GM19452 (cell line): ENCODE data around the gene ATF1.
A peak's percentile ranks its signal among the peaks of the same experiment; 100 is the strongest.
"Not testable (repeated sequence)": the region's sequence is repeated elsewhere in the genome, so short reads cannot be mapped to it uniquely, and the experiment has no call there.

Experiments used
- ATAC-seq: cut with Tn5 transposase; IDR thresholded peaks from one replicate; pipeline ENCODE4 v1.9.1; 2021; ENCODE audit not compliant: unreplicated experiment

ATF1 gene

DNA sequence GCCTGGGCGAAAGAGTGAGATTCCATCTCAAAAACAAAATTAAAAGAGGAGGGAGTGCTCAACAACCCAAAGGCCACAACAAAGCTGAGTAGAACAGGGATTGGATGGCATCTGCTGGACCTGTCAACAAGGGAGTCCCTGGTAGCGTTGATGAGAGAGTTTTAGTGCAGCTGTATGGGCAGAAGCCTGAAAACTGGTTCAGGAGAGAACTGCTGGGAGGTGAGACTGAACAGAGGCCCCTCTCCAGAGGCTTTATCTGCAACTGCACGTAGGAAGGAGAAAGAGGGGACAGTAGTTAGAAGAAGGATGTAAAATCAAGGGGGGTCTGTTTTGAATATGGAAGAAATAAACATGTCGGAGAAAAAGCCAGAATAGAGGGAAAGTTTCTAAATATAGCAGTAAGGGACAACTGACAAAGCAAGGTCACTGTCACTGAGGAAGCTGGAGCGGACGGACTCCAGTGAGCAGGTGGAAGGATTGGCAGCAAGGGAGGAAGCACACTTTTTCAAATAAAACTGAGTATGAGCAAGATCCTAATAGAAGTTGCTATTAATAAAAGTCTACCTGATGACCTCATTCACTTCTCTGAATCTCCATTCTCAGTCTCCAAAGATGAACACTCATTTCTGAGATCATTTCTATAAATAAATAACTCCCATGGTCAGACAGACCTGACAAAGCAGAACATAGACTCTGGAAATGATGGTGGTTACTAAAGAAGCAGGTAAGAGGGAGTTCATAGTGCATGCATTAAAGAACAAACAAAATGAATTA is 11.8 kb upstream of the ATF1 start:
- no peak for ATAC-seq

DNA sequence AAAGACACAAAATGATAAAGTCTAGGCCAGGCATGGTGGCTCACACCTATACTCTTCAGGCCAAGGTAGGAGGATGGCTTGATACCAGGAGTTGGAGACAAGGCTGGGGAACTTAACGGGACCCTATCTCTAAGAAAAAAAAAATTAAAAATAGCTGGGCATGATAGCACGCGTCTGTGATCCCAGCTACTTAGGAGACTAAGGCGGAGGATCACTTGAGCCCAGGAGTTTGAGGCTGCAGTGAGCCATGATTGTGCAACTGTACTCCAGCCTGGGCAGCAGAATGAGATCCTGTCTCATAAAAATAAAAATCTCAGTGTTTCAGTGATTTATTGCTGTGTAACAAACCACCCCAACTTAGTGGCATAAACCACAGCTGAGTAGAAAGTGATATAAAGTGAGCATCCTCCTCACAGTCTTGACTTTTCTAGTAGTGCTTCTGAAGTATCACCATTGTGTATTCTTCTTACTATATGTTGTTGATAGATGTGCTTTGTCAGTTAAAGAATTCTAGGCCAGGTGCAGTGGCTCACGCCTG is 10.6 kb upstream of the ATF1 start:
- no peak for ATAC-seq

DNA sequence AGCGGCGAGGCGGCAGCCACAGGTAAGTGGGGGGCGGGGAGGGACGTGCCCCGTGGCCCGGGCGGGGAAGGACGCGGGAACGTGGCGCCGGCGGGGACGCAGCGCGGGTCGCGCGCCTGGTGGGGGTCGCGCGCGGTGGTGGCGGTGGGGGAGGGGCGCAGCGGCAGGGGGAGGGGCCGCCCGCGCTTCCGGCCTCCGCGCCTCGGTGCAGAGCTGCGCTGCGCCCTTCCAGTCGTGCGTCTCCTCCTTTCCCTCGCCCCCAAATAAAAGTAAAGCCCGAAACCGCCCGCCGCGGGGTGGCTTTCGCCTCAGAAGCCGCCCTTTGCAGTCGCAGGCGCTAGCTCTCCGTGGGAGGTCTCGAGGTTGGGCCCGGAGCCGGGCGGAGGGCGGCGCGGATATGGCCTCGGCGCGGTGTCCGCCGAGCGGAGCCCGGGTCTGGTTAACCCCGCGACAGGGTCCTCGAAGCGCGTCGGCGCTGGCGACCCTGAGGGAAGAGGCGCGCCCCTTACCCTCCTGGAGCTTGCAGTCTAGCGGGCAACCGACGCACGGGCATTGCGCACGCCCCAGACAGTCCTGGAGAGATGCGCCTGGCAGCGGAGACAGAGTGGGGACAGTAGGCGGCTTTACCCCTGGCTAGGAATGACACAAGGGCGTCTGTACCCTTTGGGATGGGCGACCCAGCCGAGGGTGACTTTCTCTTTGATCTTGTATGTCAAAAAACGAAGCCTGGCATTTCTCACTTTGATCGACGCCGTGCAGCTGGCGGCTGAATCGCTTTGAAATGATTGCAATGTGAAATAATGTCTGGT is 589 bp downstream of the ATF1 start:
- peak; percentile 46 for ATAC-seq

DNA sequence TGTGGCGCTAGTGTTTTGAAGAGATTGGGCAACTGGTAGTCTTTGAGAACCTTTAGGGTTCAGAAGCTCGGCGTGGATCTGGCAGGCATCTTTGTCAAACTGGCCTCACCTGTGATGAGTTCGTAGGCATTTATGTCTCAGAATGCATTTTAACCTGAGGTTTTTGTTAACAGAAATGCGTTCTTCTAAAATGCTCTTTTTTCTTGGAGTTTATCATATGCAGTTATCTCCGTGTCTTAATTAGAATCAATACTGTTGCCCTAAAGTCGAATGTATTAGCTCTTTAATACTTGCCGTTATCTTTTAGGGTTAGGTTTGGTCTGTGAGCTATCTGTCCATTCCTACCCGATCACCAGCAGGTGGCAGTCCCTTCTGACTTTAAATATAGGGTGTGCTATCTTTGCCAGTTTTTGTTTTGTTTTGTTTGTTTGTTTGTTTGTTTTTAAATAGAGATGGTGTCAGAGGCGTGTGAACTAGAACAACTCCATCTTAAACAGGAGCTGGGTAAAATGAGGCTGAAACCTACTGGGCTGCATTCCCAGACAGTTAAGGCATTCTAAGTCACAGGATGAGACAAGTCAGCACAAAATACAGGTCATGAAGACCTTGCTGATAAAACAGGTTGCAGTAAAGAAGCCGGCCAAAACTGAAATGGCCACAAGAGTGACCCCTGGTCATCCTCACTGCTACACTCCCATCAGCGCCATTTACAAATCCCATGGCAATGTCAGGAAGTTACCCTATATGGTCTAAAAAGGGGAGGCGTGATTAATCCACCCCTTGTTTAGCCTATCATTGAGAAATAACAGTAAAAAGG is 1.4 kb downstream of the ATF1 start:
- ATAC-seq = no peak

DNA sequence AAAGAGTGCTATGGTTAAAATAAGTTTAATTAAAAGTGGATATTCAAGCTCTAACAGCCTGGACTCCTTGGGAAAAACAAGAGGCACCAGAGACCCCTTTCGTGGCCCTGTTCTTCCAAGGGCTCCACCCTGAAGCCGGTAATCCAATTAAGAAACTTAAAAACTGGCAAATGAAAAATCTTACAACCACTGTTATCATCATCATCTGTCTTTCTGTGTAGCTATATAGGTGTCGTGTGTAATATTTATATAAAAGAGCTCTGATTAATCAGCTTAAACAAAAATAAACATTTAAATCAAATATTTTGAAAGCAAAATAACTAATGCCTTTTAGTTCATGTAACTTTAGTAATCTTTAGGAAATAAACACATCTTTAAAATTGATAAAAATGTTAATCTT is 4.5 kb downstream of the ATF1 start:
- no peak for ATAC-seq

DNA sequence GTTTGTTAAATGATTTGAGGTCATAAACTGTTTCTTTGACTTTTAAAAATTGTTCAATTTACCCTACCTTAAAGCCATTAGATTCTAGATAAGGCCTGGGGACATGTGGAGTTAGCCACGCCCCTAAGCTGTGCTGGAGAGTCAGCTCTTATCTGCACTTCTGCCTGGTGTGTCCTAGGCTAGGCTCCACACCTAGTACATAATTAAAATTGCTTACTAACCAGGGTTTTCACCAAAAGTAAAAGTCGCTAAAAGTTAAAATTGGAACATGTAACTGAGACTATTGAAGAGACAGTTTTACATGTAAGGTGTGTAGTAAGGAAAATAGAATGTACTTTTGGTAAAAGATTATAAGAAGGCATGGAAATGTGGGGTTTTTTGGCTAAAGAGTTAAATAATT is 4.9 kb downstream of the ATF1 start:
- not testable (repeated sequence) for ATAC-seq

DNA sequence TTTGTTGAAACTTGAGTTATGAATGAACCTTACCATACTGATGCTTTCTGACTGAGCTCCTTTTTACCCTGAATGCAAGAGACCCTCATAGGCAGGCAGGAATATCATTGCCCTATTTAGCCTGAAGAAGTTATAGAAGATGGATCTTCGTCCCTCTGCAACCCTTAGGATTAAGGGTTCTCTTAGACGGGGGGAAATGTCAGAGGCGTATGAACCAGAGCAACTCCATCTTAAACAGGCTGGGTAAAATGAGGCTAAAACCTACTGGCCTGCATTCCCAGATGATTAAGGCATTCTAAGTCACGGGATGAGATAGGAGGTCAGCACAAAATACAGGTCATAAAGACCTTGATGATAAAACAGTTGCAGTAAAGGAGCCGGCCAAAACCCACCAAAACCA is 7.5 kb downstream of the ATF1 start:
- ATAC-seq = no peak

DNA sequence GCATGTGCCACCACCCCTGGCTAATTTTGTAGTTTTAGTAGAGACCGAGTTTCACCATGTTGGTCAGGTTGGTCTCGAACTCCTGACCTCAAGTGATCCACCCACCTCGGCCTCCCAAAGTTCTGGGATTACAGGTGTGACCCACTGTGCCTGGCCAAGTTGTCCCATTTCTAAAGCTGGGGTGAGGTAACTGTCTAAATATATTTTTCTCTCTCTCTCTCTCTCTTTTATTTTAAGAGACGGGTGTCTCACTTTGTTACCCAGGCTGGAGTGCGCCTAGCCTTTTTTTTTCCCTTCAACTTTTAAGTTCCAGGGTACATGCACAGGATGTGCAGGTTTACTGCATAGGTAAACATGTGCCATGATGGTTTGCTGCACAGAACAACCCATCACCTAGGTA is 8.6 kb downstream of the ATF1 start:
- no peak for ATAC-seq

DNA sequence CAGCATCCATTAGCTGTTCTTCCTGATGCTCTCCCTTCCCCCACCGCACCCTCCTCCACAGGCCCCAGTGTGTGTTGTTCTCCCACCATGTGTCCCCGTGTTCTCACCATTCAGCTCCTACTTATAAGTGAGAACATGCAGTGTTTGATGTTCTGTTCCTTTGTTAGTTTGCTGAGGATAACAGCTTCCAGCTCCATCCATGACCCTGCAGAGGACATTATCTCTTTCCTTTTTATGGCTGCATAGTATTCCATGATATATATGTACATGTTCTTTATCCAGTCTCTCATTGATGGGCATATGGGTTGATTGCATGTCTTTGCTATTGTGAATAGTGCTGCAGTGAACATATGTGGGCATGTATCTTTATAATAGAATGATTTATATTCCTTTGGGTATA is 9.0 kb downstream of the ATF1 start:
- ATAC-seq = no peak

DNA sequence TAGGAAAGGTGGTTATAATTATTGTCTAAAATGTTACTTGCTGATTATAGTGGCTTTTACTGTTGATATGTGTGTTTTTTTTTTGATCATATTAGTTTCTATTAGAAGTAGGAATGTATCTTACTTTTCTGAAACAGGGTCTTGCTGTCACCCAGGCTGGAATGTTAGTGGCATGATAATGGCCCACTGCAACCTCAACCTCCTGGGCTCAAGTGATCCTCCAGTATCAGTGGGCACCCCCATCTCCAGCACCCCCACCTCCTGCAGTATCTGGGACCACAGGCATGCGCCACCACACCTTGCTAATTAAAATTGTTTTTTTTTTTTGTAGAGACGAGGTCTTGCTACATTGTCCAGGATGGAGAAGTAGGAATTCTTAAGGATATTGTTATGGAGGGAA is 11.3 kb downstream of the ATF1 start:
- ATAC-seq = no peak

DNA sequence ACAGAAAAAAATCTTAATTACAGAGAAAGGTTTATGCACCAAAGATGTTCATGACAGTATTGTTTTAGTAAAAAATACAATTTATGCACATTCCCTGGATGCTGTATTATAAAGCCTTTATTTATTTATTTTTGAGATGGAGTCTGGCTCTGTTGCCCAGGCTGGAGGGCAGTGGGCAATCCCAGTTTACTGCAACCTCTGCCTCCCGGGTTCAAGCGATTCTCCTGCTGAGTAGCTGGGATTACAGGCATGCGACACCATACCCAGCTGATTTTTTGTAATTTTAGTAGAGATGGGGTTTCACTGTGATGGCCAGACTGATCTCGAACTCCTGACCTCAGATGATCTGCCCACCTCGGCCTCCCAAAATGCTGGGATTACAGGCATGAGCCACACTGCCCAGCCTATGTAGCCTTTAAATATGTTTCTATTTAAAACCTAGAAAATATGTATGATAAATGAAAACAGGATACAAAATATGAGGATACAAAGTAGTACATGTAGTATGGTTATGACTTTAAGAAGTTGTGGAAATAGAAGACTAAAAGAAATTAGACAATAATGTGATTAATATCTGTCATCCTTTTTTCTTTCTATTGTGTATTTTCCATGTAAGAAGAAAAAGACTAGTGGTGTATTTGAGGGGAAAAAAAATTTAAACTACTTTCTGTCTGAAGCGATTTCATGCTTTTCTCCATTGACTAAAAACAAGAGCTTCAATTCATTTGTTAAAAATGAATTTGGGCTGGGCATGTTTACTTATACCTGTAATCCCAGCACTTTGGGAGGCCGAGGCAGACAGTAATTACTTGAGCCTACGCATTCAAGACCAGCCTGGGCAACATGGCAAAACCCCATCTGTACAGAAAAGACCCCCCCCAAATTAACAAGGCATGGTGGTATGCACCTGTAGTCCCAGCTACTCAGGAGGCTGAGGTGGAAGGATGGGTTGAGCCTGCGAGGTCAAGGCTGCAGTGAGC is 13.1 kb downstream of the ATF1 start:
- no peak for ATAC-seq

DNA sequence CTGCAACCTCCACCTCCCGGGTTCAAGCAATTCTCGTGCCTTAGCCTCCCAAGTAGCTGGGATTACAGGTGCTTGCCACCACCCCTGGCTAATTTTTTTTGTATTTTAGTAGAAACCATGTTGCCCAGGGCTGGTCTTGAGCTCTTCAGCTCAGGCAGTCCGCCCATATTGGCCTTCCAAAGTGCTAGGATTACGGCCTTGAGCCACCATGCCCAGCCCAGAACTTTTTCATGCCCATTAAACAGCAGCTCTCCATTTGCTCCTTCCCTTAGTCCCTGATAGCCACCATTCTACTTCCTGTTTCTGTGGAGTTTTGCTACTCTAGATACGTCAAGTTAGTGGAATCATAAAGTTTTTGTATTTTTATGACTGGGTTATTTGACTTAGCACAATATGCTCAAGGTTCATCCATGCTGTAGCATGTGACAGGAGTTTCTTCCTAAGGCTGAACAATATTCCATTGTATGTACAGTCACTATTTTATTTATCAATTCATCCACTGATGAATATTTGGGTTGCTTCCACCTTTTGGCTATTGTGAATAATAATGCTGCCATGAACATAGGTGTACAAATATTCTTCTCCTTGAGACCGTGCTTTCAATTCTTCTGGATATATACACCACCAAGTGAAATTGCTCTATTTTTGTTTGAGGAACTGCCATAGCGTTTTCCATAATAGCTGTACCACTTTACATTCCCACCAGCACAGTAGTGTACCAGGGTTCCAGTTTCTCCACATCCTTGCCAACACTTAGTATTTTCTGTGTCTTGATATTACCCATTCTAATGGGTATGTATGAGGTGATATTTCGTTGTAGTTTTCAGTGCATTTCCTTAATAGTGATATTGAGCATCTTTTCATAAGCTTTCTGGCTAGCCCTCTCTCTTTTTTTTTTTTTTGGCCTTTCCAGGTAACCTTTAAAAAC is 15.0 kb downstream of the ATF1 start:
- no peak for ATAC-seq

DNA sequence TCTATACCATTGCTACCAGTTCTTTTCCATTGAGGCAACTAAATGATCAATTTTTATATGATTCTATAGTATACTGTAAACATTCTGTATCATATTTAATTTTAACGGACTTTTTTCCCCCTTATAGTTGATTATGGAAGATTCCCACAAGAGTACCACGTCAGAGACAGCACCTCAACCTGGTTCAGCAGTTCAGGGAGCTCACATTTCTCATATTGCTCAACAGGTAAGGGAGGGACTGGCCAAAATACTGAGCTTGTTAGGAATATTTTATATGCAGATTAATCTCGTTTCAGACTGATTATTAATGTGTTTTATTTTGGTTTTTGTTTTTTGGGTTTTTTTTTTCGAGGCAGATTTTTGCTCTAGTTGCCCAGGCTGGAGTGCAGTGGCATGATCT is 16.1 kb downstream of the ATF1 start:
- ATAC-seq = no peak

DNA sequence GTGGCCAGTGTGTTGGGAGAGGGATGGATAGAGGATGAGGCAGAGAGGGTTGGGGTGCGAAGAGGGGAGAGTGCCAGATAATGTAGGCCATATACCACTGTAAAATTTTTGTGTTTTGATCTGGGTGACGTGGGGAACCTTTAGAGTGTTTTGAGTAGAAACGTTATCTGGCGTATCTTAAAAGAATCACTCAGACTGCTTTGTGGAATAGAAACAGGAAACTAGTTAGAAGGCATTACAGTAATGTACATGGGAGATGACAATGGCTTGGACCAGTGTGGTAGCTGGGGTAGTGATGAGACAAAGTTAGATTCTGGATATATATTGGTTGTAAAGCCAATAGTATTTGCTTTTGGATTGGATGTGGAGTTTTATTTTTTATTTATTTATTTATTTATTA is 20.6 kb downstream of the ATF1 start:
- no peak for ATAC-seq

DNA sequence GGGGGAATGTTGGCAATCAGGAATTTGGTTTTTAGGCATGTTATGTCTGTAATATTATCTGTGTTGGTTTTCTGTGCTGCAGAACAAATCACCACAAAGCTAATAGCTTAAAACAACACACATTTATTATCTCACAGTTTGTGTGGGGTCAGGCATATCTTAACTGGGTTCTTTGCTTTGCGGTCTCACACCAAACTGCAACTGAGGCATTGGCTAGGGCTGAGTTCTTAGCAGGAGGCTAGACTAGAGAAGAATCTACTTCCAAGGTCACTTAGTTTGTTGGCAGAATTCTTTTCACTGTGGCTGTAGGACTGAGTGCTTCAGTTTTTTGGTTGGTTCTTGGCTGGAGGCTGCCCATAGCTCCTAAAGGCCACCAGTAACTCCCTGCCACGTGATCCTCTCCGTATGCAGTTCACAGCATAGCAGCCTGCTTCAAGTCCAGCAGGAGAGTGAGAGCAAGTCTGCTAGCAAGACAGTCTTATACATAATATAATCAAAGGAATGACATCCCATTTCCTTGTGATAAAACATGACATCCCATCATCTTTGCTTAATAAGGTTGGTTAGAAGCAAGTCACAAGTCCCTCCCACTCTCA is 21.6 kb downstream of the ATF1 start:
- no peak for ATAC-seq

DNA sequence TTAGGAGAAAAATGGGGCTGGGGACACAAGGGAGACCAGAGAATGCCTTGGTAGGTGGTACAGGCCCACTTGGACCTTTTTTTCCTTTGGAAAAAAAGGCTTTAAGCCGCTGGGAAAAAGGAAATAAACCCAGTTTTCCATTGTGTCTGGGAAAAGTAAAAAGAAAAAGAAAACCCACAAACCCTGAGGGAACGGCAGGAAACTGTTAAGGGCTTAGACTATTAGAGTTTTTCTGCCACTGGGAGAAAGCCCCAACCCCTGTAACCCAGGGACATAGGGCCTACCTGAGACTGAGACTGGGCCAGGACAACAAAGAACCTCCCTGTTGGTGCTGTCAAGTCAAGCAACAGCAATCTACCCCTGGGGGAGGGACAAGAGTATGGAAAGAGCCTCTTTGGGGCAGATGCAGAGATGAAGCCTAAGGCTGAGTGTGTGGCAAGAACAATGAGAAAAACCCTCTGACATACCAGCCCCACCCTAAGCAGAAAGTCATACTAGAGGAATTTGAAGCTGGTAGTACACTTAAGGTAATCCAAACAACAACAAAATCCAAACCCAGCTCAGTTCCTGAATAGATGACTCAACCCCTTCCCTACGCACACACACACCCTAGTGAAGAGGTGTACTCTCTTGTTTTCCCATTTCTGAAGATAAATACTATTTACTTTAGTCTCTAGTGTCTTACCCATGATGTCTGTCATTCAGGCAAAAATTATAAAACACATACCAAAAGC is 22.8 kb downstream of the ATF1 start:
- no peak for ATAC-seq

DNA sequence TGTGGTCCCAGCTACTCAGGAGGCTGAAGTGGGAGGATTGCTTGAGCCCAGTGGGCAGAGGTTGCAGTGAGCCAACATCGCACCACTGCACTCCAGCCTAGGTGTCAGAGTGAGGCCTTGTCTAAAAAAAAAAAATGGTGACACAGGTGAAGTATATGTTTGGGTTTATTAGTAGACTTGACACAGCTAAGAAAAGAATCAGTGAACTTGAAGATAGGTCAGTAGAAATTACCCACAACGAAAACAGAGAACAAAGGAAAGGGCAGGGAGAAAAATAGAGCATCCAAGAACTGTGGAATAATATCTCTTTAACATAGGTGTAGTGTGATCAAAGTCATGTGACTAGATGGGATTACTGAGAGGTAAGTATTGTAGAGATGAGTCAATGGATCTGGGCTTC is 23.7 kb downstream of the ATF1 start:
- ATAC-seq = no peak

DNA sequence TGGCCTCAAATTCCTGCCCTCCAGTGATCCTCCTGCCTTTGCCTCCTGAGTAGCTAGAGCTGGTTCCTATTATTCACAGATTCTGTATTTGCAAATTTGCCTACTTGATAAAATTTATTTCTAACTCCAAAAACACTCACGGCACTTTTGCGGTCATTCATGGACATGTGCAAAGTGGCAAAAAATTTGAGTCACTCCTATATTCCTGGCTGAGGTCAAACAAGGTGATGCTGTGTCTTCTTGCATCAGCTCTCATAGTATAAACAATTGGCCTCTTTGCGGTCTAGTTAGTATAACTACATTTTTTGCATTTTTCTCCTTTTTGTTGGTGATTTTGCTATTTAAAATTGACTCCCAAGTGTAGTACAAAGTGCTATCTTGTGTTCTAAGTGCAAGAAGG is 24.7 kb downstream of the ATF1 start:
- ATAC-seq = no peak
